Upper lobe of left lung (tissue), 4 donors: ENCODE measurements around the gene PON3.

Experiments
- CTCF ChIP-seq, 6 experiments: fragments of 450-650 bp in 4 of 6; fragments of 200-600 bp in 2 of 6; sonication (generic) in 2 of 6; IDR thresholded peaks; one replicate each; pipeline ENCODE4 v1.5.1; 2016 to 2019; ENCODE audit warnings: antibody characterized with exemption in 6 of 6
- POLR2A ChIP-seq, 4 donors: fragments of 450-650 bp; IDR thresholded peaks; one replicate each; pipeline ENCODE4 v1.5.1; 2016 to 2017; ENCODE audit warnings: antibody characterized with exemption in 4 of 4, mild to moderate bottlenecking in 2 of 4

- TF ChIP-seq CTCF (IDR thresholded peaks at IDR 0.05) (no peak), POLR2A (IDR thresholded peaks at IDR 0.05) (no peak)
Measured at GRCh38 chr7:95327356-95327755, 68.8 kb downstream of the PON3 start.
